Subcutaneous adipose tissue (tissue), 4 donors: ENCODE measurements around the gene PRDM11. TPM values are rescaled to one million over a fixed set of nuclear protein-coding genes. Genes with fewer than 3 reads are reported as not detected.

Experiments used
- total RNA-seq, 4 donors: library from RNA; depleted of rRNA; stranded (reverse); fragments of >200 nt; gene quantifications; one replicate each; pipeline ENCODE4 v1.1.0, GENCODE V29; 2016
- TF ChIP-seq, protein P1 (sequence below): fragments of 450-650 bp; IDR thresholded peaks from one replicate; pipeline ENCODE4 v1.5.1; 2016; ENCODE audit warnings: low read depth, mild to moderate bottlenecking, control low read depth, antibody characterized with exemption, moderate library complexity

The PRDM11 gene
- total RNA-seq, 4 donors from 2014 or later, result 3.9 to 11.3 (median 6.4) TPM

DNA sequence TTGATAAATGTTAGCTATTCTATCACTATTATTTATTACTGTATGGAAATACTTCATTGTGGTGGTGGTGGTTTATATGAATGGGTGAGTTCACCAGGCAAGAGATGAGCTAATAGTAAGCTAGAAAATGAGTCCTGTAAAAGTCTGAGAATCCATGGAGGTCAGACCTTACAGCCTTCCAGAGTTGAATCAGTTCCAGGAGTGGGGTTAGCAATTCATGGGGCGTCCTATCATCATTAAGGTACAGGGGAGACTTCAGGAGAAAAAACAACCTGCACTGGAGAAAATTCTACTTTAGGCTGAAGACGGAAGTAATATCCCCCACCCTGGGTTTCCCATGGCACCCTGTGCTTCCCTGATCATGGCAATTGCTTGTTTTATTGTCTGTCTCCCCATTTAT is 133.2 kb downstream of the PRDM11 start:
- TF ChIP-seq, protein P1, sequence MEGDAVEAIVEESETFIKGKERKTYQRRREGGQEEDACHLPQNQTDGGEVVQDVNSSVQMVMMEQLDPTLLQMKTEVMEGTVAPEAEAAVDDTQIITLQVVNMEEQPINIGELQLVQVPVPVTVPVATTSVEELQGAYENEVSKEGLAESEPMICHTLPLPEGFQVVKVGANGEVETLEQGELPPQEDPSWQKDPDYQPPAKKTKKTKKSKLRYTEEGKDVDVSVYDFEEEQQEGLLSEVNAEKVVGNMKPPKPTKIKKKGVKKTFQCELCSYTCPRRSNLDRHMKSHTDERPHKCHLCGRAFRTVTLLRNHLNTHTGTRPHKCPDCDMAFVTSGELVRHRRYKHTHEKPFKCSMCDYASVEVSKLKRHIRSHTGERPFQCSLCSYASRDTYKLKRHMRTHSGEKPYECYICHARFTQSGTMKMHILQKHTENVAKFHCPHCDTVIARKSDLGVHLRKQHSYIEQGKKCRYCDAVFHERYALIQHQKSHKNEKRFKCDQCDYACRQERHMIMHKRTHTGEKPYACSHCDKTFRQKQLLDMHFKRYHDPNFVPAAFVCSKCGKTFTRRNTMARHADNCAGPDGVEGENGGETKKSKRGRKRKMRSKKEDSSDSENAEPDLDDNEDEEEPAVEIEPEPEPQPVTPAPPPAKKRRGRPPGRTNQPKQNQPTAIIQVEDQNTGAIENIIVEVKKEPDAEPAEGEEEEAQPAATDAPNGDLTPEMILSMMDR, result no peak

DNA sequence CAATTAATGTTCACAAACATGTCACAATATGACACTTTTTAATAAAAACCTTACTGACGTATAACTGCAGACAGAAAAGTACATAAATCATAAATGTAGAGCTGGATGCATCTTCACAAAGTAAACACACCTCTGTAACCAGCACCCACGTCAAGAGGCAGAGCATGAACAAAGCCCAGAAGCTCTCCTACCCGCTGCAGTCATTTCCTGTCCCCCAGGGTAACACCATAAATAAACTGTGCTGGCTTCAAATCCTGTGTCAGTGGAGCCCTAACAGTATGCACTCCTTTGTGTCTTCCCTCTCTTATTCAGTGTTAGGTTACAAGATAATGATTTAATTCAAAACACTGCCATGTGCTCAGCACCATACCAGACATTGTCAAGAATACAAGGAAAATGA is 134.0 kb downstream of the PRDM11 start:
- TF ChIP-seq, protein P1, result no peak

DNA sequence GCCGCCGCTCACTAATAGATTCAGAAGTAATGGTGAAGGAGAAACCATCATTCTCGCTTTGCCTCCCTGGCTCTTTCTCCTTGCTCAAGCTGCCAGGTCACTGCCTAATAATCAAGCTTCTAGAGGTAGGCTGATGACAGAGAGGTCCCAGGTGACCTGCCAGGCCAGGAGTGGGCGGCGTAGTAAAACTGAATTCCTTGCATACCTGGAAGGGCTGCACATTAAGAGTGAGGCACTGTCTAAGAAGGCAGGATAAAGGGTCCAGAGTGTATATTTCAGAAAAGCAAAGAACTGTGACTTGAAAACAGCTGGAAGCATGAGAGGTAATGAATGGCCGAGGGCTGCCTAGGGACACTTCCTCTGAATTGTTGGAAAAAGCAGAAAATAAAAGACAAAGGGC is 135.6 kb downstream of the PRDM11 start:
- TF ChIP-seq, protein P1, result no peak

Other genes starting within 250 kb of the PRDM11 start
- gene TP53I11, start 195.8 kb upstream of the PRDM11 start, total RNA-seq, result 100 to 1,000 TPM in 1 of 4 donors, 10 to 100 TPM in 3; 24.7 to 107 (median 46.3) TPM
- gene SYT13, start 139.7 kb downstream of the PRDM11 start, total RNA-seq, result not detected